GM12864 (cell line): ENCODE measurements around the gene KIF26B.

Experiments
- DNase-seq: peaks from one replicate; pipeline ENCODE4 v3.0.0-alpha.2; 2011; ENCODE audit warnings: low read depth
- H3K4me3 ChIP-seq: 2 replicates; pipeline ENCODE4 v1.5.1; 2011; ENCODE audit warnings: mild to moderate bottlenecking, low read depth, low read length, control low read depth
- CTCF ChIP-seq: IDR thresholded peaks from 2 replicates; pipeline ENCODE4 v1.5.1; 2011; ENCODE audit warnings: low read depth, mild to moderate bottlenecking, moderate library complexity, low read length, control low read depth, inconsistent platforms; ENCODE audit errors: missing control alignments

KIF26B gene

GRCh38 chr1:245622332-245623014 lies 467.7 kb downstream of the KIF26B start:
- no peak for DNase-seq
- no peak overlapping the region for H3K4me3 ChIP-seq
- TF ChIP-seq CTCF: no peak

DNA sequence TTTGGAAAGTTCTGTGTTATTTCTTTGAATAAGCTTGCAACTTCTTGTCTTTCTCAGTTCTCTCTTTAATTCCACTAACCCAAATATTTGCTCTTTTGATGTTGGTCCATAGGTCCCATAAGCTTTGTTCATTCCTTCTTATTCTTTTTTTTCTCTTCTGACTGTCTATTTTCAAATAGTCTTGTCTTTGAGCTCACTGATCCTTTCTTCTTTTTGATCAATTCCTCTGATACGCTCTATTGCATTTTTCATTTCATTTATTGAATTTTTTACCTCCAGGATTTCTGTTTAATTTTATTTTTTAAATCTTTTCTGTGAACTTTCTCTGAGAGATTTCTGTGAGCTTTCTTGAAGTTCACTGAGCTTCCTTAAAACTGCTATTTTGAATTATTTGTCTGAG lies 486.6 kb downstream of the KIF26B start:
- no peak overlapping the region for H3K4me3 ChIP-seq
- TF ChIP-seq CTCF: no peak
- no peak for DNase-seq

GRCh38 chr1:245645406-245645805 lies 490.6 kb downstream of the KIF26B start:
- H3K4me3 ChIP-seq: no peak overlapping the region; the same call in 1 of the 2 replicates
- TF ChIP-seq CTCF: no peak
- DNase-seq: no peak

DNA sequence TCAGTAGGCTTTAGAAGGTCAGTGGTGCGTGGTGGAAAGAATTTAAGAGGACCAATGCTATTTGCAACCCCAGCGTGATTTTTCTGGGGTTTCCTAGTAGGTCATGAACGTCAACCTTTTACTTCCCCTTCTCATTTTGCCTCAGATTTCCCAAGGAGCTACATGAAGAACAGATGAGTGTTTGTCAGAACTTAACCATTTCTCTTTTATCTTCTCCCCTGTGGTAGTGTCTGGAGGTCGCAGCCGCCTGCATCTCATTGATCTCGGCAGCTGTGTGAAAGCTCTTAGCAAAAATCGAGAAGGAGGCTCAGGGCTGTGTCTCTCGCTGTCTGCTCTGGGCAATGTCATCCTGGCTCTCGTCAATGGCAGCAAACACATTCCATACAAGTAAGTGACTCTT lies 491.1 kb downstream of the KIF26B start:
- peak; percentile 66 for DNase-seq
- TF ChIP-seq CTCF: no peak
- peak overlapping the region; percentile 47 for H3K4me3 ChIP-seq

DNA sequence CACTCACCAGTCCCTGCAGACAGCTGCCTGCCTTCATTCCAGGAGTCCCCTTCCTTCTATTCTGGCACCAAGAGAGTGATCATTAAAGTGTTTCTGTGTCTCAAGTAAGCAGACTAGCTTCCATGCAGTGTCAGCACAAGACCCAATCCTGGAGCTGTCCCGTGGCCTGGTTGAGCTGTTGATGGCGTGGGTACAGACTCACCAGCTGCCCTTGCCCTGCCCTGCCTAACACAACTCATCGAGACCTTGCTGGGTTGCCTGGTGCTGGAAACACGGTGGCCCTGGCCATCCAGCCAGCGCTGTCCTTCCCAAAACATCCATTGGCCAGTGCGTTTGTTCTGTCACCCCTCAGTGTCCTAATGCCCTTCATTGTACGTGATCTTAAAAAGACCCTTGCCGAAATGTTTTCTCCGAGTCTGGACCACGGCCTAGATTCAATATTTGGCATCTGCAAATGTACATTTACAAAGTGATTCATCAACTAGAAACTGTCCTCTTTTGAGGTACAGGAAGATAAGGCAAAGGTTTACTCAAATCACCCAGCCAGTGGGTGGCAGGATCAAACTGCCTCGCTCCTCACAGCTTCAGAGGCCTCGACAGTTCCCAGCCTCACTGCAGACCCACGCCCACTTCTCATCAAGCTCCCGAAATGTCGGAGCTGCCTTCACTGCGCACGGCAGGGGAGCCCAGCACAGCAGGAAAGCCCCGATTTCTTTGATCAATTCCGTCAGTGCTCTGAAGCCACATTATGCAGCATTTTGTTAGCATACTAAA lies 494.2 kb downstream of the KIF26B start:
- H3K4me3 ChIP-seq: peak overlapping the region; percentile 5
- DNase-seq: peak; percentile 37
- no peak for TF ChIP-seq CTCF

DNA sequence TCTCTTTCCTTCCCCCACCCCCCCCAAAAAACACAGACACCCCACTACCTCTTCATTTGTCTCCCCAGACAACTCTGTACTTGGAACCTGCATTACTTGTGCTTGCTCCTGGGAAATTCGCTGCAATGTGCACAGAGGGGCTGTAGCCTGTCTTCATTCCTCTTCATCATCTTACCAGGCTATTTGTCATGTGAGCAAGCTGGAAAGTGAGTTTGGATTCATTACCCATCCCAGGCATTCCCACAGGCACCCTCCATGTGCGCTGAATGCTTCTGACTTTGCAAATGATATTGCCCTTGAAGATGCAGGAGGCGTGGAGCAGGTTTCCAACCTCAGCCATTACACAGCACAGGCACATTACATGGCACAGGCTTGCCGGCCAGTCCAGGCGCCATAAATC lies 494.9 kb downstream of the KIF26B start:
- H3K4me3 ChIP-seq: no peak overlapping the region
- no peak for TF ChIP-seq CTCF
- no peak for DNase-seq

- DNase-seq: no peak
- TF ChIP-seq CTCF: no peak
- no peak overlapping the region for H3K4me3 ChIP-seq
Observed at GRCh38 chr1:245650441-245650960, 495.7 kb downstream of the KIF26B start.
